H9 (cell line): Measurements from ENCODE around the gene DDX51. TPM values are rescaled to one million over a fixed set of nuclear protein-coding genes. Genes with fewer than 3 reads are reported as not detected.

Experiments
- DNase-seq: peaks from one replicate; pipeline ENCODE4 v3.0.0-alpha.2; 2017
- H2AFZ ChIP-seq: one replicate; pipeline ENCODE4 v1.6.1; 2013; ENCODE audit warnings: mild to moderate bottlenecking, low read length, control low read depth, moderate library complexity
- H2AK5ac ChIP-seq: 2 replicates; pipeline ENCODE4 v1.6.1; 2013; ENCODE audit warnings: low read length, control low read depth, mixed read lengths; ENCODE audit not compliant: insufficient read length
- H2BK120ac ChIP-seq: one replicate; pipeline ENCODE4 v1.6.1; 2013; ENCODE audit warnings: low read depth, mild to moderate bottlenecking, low read length, control low read depth, inconsistent platforms; ENCODE audit not compliant: poor library complexity, severe bottlenecking
- H2BK12ac ChIP-seq: 2 replicates; pipeline ENCODE4 v1.6.1; 2013; ENCODE audit warnings: low read length, control low read depth, mixed read lengths, low read depth; ENCODE audit not compliant: insufficient read length
- H2BK15ac ChIP-seq: 2 replicates; pipeline ENCODE4 v1.6.1; 2013; ENCODE audit warnings: low read depth, low read length, control low read depth
- H2BK20ac ChIP-seq: one replicate; pipeline ENCODE4 v1.6.1; 2013; ENCODE audit warnings: low read depth, mild to moderate bottlenecking, low read length, control low read depth, inconsistent platforms; ENCODE audit not compliant: poor library complexity, severe bottlenecking
- H2BK5ac ChIP-seq: 2 replicates; pipeline ENCODE4 v1.6.1; 2013; ENCODE audit warnings: low read length, control low read depth, mixed read lengths; ENCODE audit not compliant: insufficient read length
- H3K14ac ChIP-seq: 2 replicates; pipeline ENCODE4 v1.6.1; 2013; ENCODE audit warnings: low read length, control low read depth; ENCODE audit not compliant: insufficient read depth
- H3K18ac ChIP-seq: 2 replicates; pipeline ENCODE4 v1.6.1; 2013; ENCODE audit warnings: low read depth, mild to moderate bottlenecking, mixed read lengths, low read length, control low read depth; ENCODE audit not compliant: insufficient read length
- H3K23ac ChIP-seq: 2 replicates; pipeline ENCODE4 v1.6.1; 2013; ENCODE audit warnings: low read length, control low read depth, mixed read lengths, low read depth; ENCODE audit not compliant: insufficient read length
- H3K23me2 ChIP-seq: 2 replicates; pipeline ENCODE4 v1.6.1; 2013; ENCODE audit warnings: low read depth, mild to moderate bottlenecking, mixed read lengths, low read length, control low read depth; ENCODE audit not compliant: insufficient read length, poor library complexity, severe bottlenecking
- H3K27ac ChIP-seq: 2 replicates; pipeline ENCODE4 v1.5.1; 2013; ENCODE audit warnings: low read length, control low read depth, mixed read lengths, low read depth; ENCODE audit not compliant: insufficient read length
- H3K27me3 ChIP-seq: 2 replicates; pipeline ENCODE4 v1.6.1; 2013; ENCODE audit warnings: low read length, control low read depth, inconsistent platforms; ENCODE audit not compliant: insufficient read depth
- H3K4ac ChIP-seq: 2 replicates; pipeline ENCODE4 v1.6.1; 2013; ENCODE audit warnings: low read depth, mild to moderate bottlenecking, control low read depth, inconsistent platforms, low read length, moderate library complexity
- H3K4me1 ChIP-seq: 2 replicates; pipeline ENCODE4 v1.6.1; 2013; ENCODE audit warnings: low read length, control low read depth, inconsistent platforms; ENCODE audit not compliant: insufficient read depth
- H3K4me2 ChIP-seq: 2 replicates; pipeline ENCODE4 v1.6.1; 2013; ENCODE audit warnings: low read length, control low read depth, mixed read lengths; ENCODE audit not compliant: insufficient read length, insufficient read depth
- H3K56ac ChIP-seq: 2 replicates; pipeline ENCODE4 v1.6.1; 2013; ENCODE audit warnings: low read depth, mild to moderate bottlenecking, mixed read lengths, low read length, control low read depth; ENCODE audit not compliant: insufficient read length
- H3K79me1 ChIP-seq: 2 replicates; pipeline ENCODE4 v1.6.1; 2013; ENCODE audit warnings: low read depth, mild to moderate bottlenecking, moderate library complexity, low read length, control low read depth, inconsistent platforms; ENCODE audit not compliant: insufficient read depth, poor library complexity, severe bottlenecking
- H3K79me2 ChIP-seq: 2 replicates; pipeline ENCODE4 v1.6.1; 2013; ENCODE audit warnings: low read length, control low read depth, inconsistent platforms; ENCODE audit not compliant: insufficient read depth
- H3K9ac ChIP-seq: 2 replicates; pipeline ENCODE4 v1.6.1; 2013; ENCODE audit warnings: low read length, control low read depth, mixed read lengths; ENCODE audit not compliant: insufficient read length; ENCODE audit errors: extremely low read depth
- H3K9me3 ChIP-seq: one replicate; pipeline ENCODE4 v1.6.1; 2013; ENCODE audit warnings: low read depth, low read length, inconsistent platforms; ENCODE audit not compliant: control insufficient read depth
- H3T11ph ChIP-seq: one replicate; pipeline ENCODE4 v1.6.1; 2013; ENCODE audit warnings: mild to moderate bottlenecking, low read length, control low read depth, inconsistent platforms
- H4K20me1 ChIP-seq: one replicate; pipeline ENCODE4 v1.6.1; 2013; ENCODE audit not compliant: control insufficient read depth, insufficient read length, insufficient read depth
- H4K5ac ChIP-seq: 2 replicates; pipeline ENCODE4 v1.6.1; 2013; ENCODE audit warnings: low read depth, mild to moderate bottlenecking, mixed read lengths, low read length, control low read depth; ENCODE audit not compliant: insufficient read length
- H4K8ac ChIP-seq: replicated peaks from 2 replicates; pipeline ENCODE4 v1.6.1; 2013; ENCODE audit warnings: low read length, control low read depth, mixed read lengths, low read depth; ENCODE audit not compliant: insufficient read length
- H4K91ac ChIP-seq: 2 replicates; pipeline ENCODE4 v1.6.1; 2013; ENCODE audit warnings: low read depth, mild to moderate bottlenecking, moderate library complexity, mixed read lengths, low read length, control low read depth; ENCODE audit not compliant: insufficient read length
- H3K27ac Mint-ChIP-seq, 3 experiments: 2 replicates in 2 of 3; 3 replicates in 1 of 3; pipeline ENCODE4 v1.8.0; 2020 to 2021; ENCODE audit warnings: mixed read lengths in 3 of 3, mild to moderate bottlenecking in 1 of 3, moderate library complexity in 1 of 3
- H3K27me3 Mint-ChIP-seq: 2 replicates; pipeline ENCODE4 v1.8.0; 2021; ENCODE audit warnings: low read depth, mild to moderate bottlenecking, moderate library complexity, mixed read lengths
- H3K36me3 Mint-ChIP-seq, 3 experiments: 2 replicates in 2 of 3; 3 replicates in 1 of 3; pipeline ENCODE4 v1.8.0; 2020 to 2021; ENCODE audit warnings: low read depth in 3 of 3, mixed read lengths in 3 of 3; ENCODE audit not compliant: insufficient read depth in 1 of 3
- H3K4me1 Mint-ChIP-seq, 2 experiments: 2 replicates each; pipeline ENCODE4 v1.8.0; 2020; ENCODE audit warnings: mixed read lengths in 2 of 2
- H3K4me3 Mint-ChIP-seq, 2 experiments: 2 replicates in 1 of 2; 3 replicates in 1 of 2; pipeline ENCODE4 v1.8.0; 2020 to 2021; ENCODE audit warnings: mild to moderate bottlenecking in 2 of 2, mixed read lengths in 2 of 2, moderate library complexity in 1 of 2
- H3K9me3 Mint-ChIP-seq, 2 experiments: 2 replicates in 1 of 2; 3 replicates in 1 of 2; pipeline ENCODE4 v1.8.0; 2020; ENCODE audit warnings: mild to moderate bottlenecking in 2 of 2, mixed read lengths in 2 of 2, moderate library complexity in 1 of 2
- CTCF ChIP-seq: fragments of 200-600 bp; sonication (generic); conservative IDR thresholded peaks from 3 replicates; pipeline ENCODE4 v1.8.0; 2021; ENCODE audit warnings: antibody characterized with exemption, mild to moderate bottlenecking
- WGBS: extraction: QIAGEN DNeasy Blood & Tissue Kit; methylation state at CpG from one replicate; pipeline ENCODE4 v1.1.7; 2013; ENCODE audit warnings: missing lambda C conversion rate, low lambda C conversion rate, mixed read lengths; ENCODE audit not compliant: insufficient read length; ENCODE audit errors: extremely low coverage; 5-methylcytosine and 5-hydroxymethylcytosine counted together
- total RNA-seq: library from RNA; stranded (reverse); gene quantifications from 2 replicates; pipeline ENCODE4 v1.2.1, GENCODE V29; 2021

Gene DDX51
- total RNA-seq, 1 experiment from 2014 or later, result 37.9 TPM

- H4K91ac ChIP-seq, result no peak overlapping the region
- peaks cover 8 to 17% (median 15%) of the 10 kb centered on the region in 3 experiments for H3K36me3 Mint-ChIP-seq
Observed at GRCh38 chr12:132151145-132151765, 7.1 kb upstream of the DDX51 start.

More at GRCh38 chr12:132151145-132151765, 7.1 kb upstream of the DDX51 start:
- H2AK5ac ChIP-seq, result no peak overlapping the region
- no peak overlapping the region for H3K14ac ChIP-seq
- H3K79me2 ChIP-seq, result no peaks in the 10 kb centered on the region
- no peak overlapping the region for H3K9ac ChIP-seq
- no peaks in the 10 kb centered on the region for H3K79me1 ChIP-seq
- H2AFZ ChIP-seq, result no peak overlapping the region
- no peak overlapping the region for H3K56ac ChIP-seq
- TF ChIP-seq CTCF, result no peak
- no peak overlapping the region for H2BK20ac ChIP-seq
- H3K4me2 ChIP-seq, result no peak overlapping the region
- H3K23me2 ChIP-seq, result no peaks in the 10 kb centered on the region
- H3K4ac ChIP-seq, result no peak overlapping the region
- H3K4me1 Mint-ChIP-seq, result no peaks in the 10 kb centered on the region
- H2BK12ac ChIP-seq, result no peak overlapping the region
- no peak overlapping the region for H3T11ph ChIP-seq
- H3K27me3 Mint-ChIP-seq, result peaks cover 5% of the 10 kb centered on the region
- no peaks in the 10 kb centered on the region for H3K9me3 Mint-ChIP-seq
- DNase-seq, result no peak
- no peak overlapping the region for H2BK120ac ChIP-seq
- no peak overlapping the region for H2BK15ac ChIP-seq
- H3K9me3 ChIP-seq, result peaks cover 4% of the 10 kb centered on the region
- no peak overlapping the region for H3K4me3 Mint-ChIP-seq
- no peaks in the 10 kb centered on the region for H3K27me3 ChIP-seq
- no peak overlapping the region for H4K5ac ChIP-seq
- no peak overlapping the region for H3K27ac ChIP-seq
- no peaks in the 10 kb centered on the region for H3K4me1 ChIP-seq
- H3K18ac ChIP-seq, result no peak overlapping the region
- H3K23ac ChIP-seq, result no peak overlapping the region
- WGBS, result no CpG with 5 or more reads among the region's 36 CpGs
- no peak overlapping the region for H2BK5ac ChIP-seq
- H4K8ac ChIP-seq, result no peak overlapping the region
- H4K20me1 ChIP-seq, result no peaks in the 10 kb centered on the region
- no peak overlapping the region for H3K27ac Mint-ChIP-seq
